SK-N-SH (cell line): ENCODE results near the gene WRAP73. TPM values are rescaled to one million over a fixed set of nuclear protein-coding genes. Genes with fewer than 3 reads are reported as not detected.

ENCODE experiments used
- CTCF ChIA-PET: fragments of 300-600, 350-600 bp; formaldehyde crosslinking; extraction: SDS; loops from one replicate; lab custom pipeline; 2021; lab: Yijun Ruan, JAX
- POLR2A ChIA-PET: fragments of 350-600 bp; sonication (Branson Sonifier 250); formaldehyde crosslinking; extraction: SDS; loops from one replicate; lab custom pipeline; 2020; ENCODE audit warnings: antibody characterized with exemption, inconsistent platforms; lab: Yijun Ruan, JAX
- DNase-seq: peaks from one replicate; pipeline ENCODE4 v3.0.0; 2012
- H2AFZ ChIP-seq: fragments of 200-600 bp; sonication (generic); 2 replicates; pipeline ENCODE4 v1.8.1; 2016; ENCODE audit warnings: antibody characterized with exemption, mild to moderate bottlenecking, low read depth
- H3F3A ChIP-seq: fragments of 200-600 bp; sonication (generic); replicated peaks from 2 replicates; pipeline ENCODE3; 2016; ENCODE audit warnings: antibody characterized with exemption, mild to moderate bottlenecking; ENCODE audit not compliant: insufficient read depth
- H3K27ac ChIP-seq, 2 experiments: fragments of 200-500 bp in 1 of 2; fragments of 200-600 bp in 1 of 2; sonication (Bioruptor generic) in 1 of 2; sonication (generic), shearing (Covaris generic) in 1 of 2; 2 replicates each; pipeline versions ENCODE4 v1.5.1 to v1.6.1; 2014 to 2016; ENCODE audit warnings: low read depth in 2 of 2, inconsistent platforms in 1 of 2, low read length in 1 of 2, mild to moderate bottlenecking in 1 of 2, mixed read lengths in 1 of 2
- H3K27me3 ChIP-seq: fragments of 200-600 bp; sonication (generic), shearing (Covaris generic); 2 replicates; pipeline ENCODE4 v1.6.1; 2016; ENCODE audit warnings: mixed run types; ENCODE audit not compliant: insufficient read depth
- H3K36me3 ChIP-seq, 2 experiments: fragments of 200-500 bp in 1 of 2; fragments of 200-600 bp in 1 of 2; sonication (Bioruptor generic) in 1 of 2; sonication (generic) in 1 of 2; replicated peaks in 1 of 2; 2 replicates each; pipeline versions ENCODE3 to v1.5.1; 2014 to 2016; ENCODE audit warnings: low read length in 1 of 2, mild to moderate bottlenecking in 1 of 2; ENCODE audit not compliant: insufficient read depth in 2 of 2, control insufficient read depth in 1 of 2
- H3K4me1 ChIP-seq, 2 experiments: fragments of 200-500 bp in 1 of 2; fragments of 200-600 bp in 1 of 2; sonication (Bioruptor generic) in 1 of 2; sonication (generic), shearing (Covaris generic) in 1 of 2; 2 replicates each; pipeline versions ENCODE4 v1.5.1 to v1.6.1; 2014 to 2016; ENCODE audit warnings: low read depth in 1 of 2, low read length in 1 of 2, mixed run types in 1 of 2; ENCODE audit not compliant: insufficient read depth in 2 of 2, control insufficient read depth in 1 of 2
- H3K4me2 ChIP-seq: fragments of 200-600 bp; sonication (generic), shearing (Covaris generic); 2 replicates; pipeline ENCODE4 v1.6.1; 2017; ENCODE audit warnings: mixed run types
- H3K4me3 ChIP-seq, 2 experiments: fragments of 200-500 bp in 1 of 2; fragments of 200-600 bp in 1 of 2; sonication (Bioruptor generic) in 1 of 2; sonication (generic), shearing (Covaris generic) in 1 of 2; 2 replicates each; pipeline versions ENCODE4 v1.5.1 to v1.8.1; 2014 to 2016; ENCODE audit warnings: low read depth in 2 of 2, inconsistent platforms in 1 of 2, low read length in 1 of 2, mild to moderate bottlenecking in 1 of 2, mixed read lengths in 1 of 2, moderate library complexity in 1 of 2
- H3K79me2 ChIP-seq: fragments of 200-600 bp; sonication (generic); 2 replicates; pipeline ENCODE4 v1.8.1; 2017; ENCODE audit warnings: mild to moderate bottlenecking; ENCODE audit not compliant: insufficient read depth
- H3K9ac ChIP-seq: fragments of 200-600 bp; sonication (generic); 2 replicates; pipeline ENCODE4 v1.6.1; 2017; ENCODE audit warnings: mixed run types
- H3K9me2 ChIP-seq: fragments of 200-600 bp; sonication (generic); 2 replicates; pipeline ENCODE4 v1.6.1; 2017; ENCODE audit warnings: mixed run types
- H3K9me3 ChIP-seq: fragments of 200-600 bp; sonication (generic); 2 replicates; pipeline ENCODE4 v1.6.1; 2017; ENCODE audit warnings: mixed run types, mild to moderate bottlenecking, moderate library complexity
- H4K20me1 ChIP-seq: fragments of 200-600 bp; sonication (generic); 2 replicates; pipeline ENCODE4 v1.6.1; 2017; ENCODE audit warnings: mild to moderate bottlenecking, mixed run types; ENCODE audit not compliant: insufficient read depth
- EP300 ChIP-seq, 2 experiments: IDR thresholded peaks; 2 replicates each; pipeline versions ENCODE4 v1.4.0 to v1.6.1; 2012; ENCODE audit warnings: borderline replicate concordance in 1 of 2, low read depth in 1 of 2, low read length in 1 of 2
- EZH2phosphoT487 ChIP-seq: fragments of 200-600 bp; sonication (generic); IDR thresholded peaks from 2 replicates; pipeline ENCODE4 v1.6.1; 2017; ENCODE audit warnings: low read depth, mixed run types, mild to moderate bottlenecking, antibody characterized with exemption, moderate library complexity, borderline replicate concordance
- FOXM1 ChIP-seq: IDR thresholded peaks from 2 replicates; pipeline ENCODE4 v1.4.0; 2012; ENCODE audit warnings: low read depth, mild to moderate bottlenecking
- JUND ChIP-seq: IDR thresholded peaks from 2 replicates; pipeline ENCODE4 v1.4.0; 2012
- MXI1 ChIP-seq: IDR thresholded peaks from 2 replicates; pipeline ENCODE4 v1.6.1; 2012; ENCODE audit warnings: mild to moderate bottlenecking, low read depth, low read length, improper control_type of control experiment
- RAD21 ChIP-seq: IDR thresholded peaks from 2 replicates; pipeline ENCODE4 v1.6.1; 2012; ENCODE audit warnings: mild to moderate bottlenecking, low read length
- RCOR1 ChIP-seq: fragments of 150-350 bp; IDR thresholded peaks from 2 replicates; pipeline ENCODE4 v1.6.1; 2017; ENCODE audit warnings: antibody characterized with exemption, low read length
- TEAD4 ChIP-seq: IDR thresholded peaks from 2 replicates; pipeline ENCODE4 v1.4.0; 2012; ENCODE audit warnings: mild to moderate bottlenecking, borderline replicate concordance; ENCODE audit not compliant: insufficient read depth
- USF2 ChIP-seq: fragments of 150-350 bp; IDR thresholded peaks from 2 replicates; pipeline ENCODE4 v1.6.1; 2017; ENCODE audit warnings: antibody characterized with exemption, low read length, low read depth, borderline replicate concordance
- YY1 ChIP-seq: IDR thresholded peaks from 2 replicates; pipeline ENCODE4 v1.4.0; 2012; ENCODE audit warnings: low read depth, mild to moderate bottlenecking
- WGBS: methylation state at CpG from one replicate; pipeline ENCODE4 v1.1.6; 2017; ENCODE audit warnings: low lambda C conversion rate; 5-methylcytosine and 5-hydroxymethylcytosine counted together
- polyA plus RNA-seq, 3 experiments: library from polyadenylated mRNA; depleted of rRNA; stranded (reverse); fragments of >200 nt; gene quantifications; 2 replicates each; pipeline ENCODE4 v1.2.3, GENCODE V29; 2012
- TF ChIP-seq, protein P1 (sequence below): IDR thresholded peaks from 2 replicates; pipeline ENCODE4; 2012
- TF ChIP-seq, protein P2 (sequence below): IDR thresholded peaks from 2 replicates; pipeline ENCODE4 v1.6.1; 2012; ENCODE audit warnings: mild to moderate bottlenecking, low read depth, low read length, moderate library complexity

The WRAP73 gene
- polyA plus RNA-seq, 1 of the 3 experiments (the other 2 are of a cell fraction), result 61.9 TPM

- ChIA-PET POLR2A (no interaction called here), CTCF (interaction anchor here (1.3 to 2.7 kb wide), 5 partner anchors 14 to 114 kb away, joined by 3 to 10 read pairs (median 3); no protein-coding TSS in a partner anchor)
These were observed 44.7 kb downstream of the WRAP73 start for GRCh38 chr1:3604997-3605823.

More at GRCh38 chr1:3604997-3605823, 44.7 kb downstream of the WRAP73 start:
- H3K9me3 ChIP-seq, result no peaks in the 10 kb centered on the region
- no peak overlapping the region for H2AFZ ChIP-seq
- no peaks in the 10 kb centered on the region for H3K27me3 ChIP-seq
- no peaks in the 10 kb centered on the region for H4K20me1 ChIP-seq
- peaks cover 0 to 29% of the 10 kb centered on the region in 2 experiments; a peak in 1 of 4 replicates for H3K4me1 ChIP-seq
- no peak overlapping the region for H3K4me2 ChIP-seq
- no peaks in the 10 kb centered on the region for H3K9me2 ChIP-seq
- no peak for DNase-seq
- H3K4me3 ChIP-seq, result no peak overlapping the region
- H3F3A ChIP-seq, result no peaks in the 10 kb centered on the region
- no peaks in the 10 kb centered on the region for H3K36me3 ChIP-seq
- H3K79me2 ChIP-seq, result no peaks in the 10 kb centered on the region
- TF ChIP-seq RAD21 (no peak), FOXM1 (no peak), EP300 (IDR thresholded peaks at IDR 0.05; ENCODE audit: borderline replicate concordance in 1 of 2, low read depth in 1 of 2, low read length in 1 of 2) (no peak), TEAD4 (no peak), JUND (no peak), RCOR1 (no peak), MXI1 (no peak), USF2 (no peak), YY1 (no peak), EZH2phosphoT487 (no peak)
- TF ChIP-seq, protein P1, sequence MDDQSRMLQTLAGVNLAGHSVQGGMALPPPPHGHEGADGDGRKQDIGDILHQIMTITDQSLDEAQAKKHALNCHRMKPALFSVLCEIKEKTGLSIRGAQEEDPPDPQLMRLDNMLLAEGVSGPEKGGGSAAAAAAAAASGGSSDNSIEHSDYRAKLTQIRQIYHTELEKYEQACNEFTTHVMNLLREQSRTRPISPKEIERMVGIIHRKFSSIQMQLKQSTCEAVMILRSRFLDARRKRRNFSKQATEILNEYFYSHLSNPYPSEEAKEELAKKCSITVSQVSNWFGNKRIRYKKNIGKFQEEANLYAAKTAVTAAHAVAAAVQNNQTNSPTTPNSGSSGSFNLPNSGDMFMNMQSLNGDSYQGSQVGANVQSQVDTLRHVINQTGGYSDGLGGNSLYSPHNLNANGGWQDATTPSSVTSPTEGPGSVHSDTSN, result no peak
- TF ChIP-seq, protein P2, sequence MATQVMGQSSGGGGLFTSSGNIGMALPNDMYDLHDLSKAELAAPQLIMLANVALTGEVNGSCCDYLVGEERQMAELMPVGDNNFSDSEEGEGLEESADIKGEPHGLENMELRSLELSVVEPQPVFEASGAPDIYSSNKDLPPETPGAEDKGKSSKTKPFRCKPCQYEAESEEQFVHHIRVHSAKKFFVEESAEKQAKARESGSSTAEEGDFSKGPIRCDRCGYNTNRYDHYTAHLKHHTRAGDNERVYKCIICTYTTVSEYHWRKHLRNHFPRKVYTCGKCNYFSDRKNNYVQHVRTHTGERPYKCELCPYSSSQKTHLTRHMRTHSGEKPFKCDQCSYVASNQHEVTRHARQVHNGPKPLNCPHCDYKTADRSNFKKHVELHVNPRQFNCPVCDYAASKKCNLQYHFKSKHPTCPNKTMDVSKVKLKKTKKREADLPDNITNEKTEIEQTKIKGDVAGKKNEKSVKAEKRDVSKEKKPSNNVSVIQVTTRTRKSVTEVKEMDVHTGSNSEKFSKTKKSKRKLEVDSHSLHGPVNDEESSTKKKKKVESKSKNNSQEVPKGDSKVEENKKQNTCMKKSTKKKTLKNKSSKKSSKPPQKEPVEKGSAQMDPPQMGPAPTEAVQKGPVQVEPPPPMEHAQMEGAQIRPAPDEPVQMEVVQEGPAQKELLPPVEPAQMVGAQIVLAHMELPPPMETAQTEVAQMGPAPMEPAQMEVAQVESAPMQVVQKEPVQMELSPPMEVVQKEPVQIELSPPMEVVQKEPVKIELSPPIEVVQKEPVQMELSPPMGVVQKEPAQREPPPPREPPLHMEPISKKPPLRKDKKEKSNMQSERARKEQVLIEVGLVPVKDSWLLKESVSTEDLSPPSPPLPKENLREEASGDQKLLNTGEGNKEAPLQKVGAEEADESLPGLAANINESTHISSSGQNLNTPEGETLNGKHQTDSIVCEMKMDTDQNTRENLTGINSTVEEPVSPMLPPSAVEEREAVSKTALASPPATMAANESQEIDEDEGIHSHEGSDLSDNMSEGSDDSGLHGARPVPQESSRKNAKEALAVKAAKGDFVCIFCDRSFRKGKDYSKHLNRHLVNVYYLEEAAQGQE, result no peak
- no peak overlapping the region for H3K27ac ChIP-seq
- no peak overlapping the region for H3K9ac ChIP-seq
- WGBS, result 87% methylated on average over 7 of the region's 7 CpGs
